Activated CD8-positive, alpha-beta T cell treated with anti-CD3 and anti-CD28 coated beads for 36 hours (primary cell): ENCODE results near the gene SUDS3. TPM values are rescaled to one million over a fixed set of nuclear protein-coding genes. Genes with fewer than 3 reads are reported as not detected.

Source experiments
- ATAC-seq: fragments of 200-7000 bp; cut with Tn5 transposase; one replicate; pipeline ENCODE4 v1.10.0; 2021; ENCODE audit warnings: mild to moderate bottlenecking, moderate library complexity
- CTCF ChIA-PET: fragments of 350-600 bp; sonication (Branson Sonifier 250); formaldehyde crosslinking; loops from one replicate; lab custom pipeline; 2021; ENCODE audit warnings: antibody characterized with exemption; lab: Charles Lee
- POLR2A ChIA-PET: fragments of 350-600 bp; sonication (Branson Sonifier 250); formaldehyde crosslinking; loops from one replicate; lab custom pipeline; 2021; ENCODE audit warnings: antibody characterized with exemption; lab: Charles Lee
- DNase-seq: peaks from one replicate; pipeline ENCODE4 v3.0.0-alpha.2; 2020
- H3K27ac Mint-ChIP-seq: one replicate; pipeline ENCODE4 v1.8.0; 2021; ENCODE audit warnings: mild to moderate bottlenecking, mixed read lengths
- H3K27me3 Mint-ChIP-seq: one replicate; pipeline ENCODE4 v1.8.0; 2021; ENCODE audit warnings: mixed read lengths
- H3K36me3 Mint-ChIP-seq: one replicate; pipeline ENCODE4 v1.8.0; 2021; ENCODE audit warnings: low read depth, mixed read lengths
- H3K4me1 Mint-ChIP-seq: one replicate; pipeline ENCODE4 v1.8.0; 2021; ENCODE audit warnings: low read depth, mixed read lengths
- H3K4me3 Mint-ChIP-seq: one replicate; pipeline ENCODE4 v1.8.0; 2021; ENCODE audit warnings: mild to moderate bottlenecking, moderate library complexity, mixed read lengths
- H3K9me3 Mint-ChIP-seq: one replicate; pipeline ENCODE4 v1.8.0; 2021; ENCODE audit warnings: mixed read lengths
- CTCF ChIP-seq: fragments of 200-600 bp; IDR thresholded peaks from one replicate; pipeline ENCODE4 v1.8.0; 2022; ENCODE audit warnings: antibody characterized with exemption, mild to moderate bottlenecking
- intact Hi-C: fragments of 100-400 bp; cut with micrococcal nuclease; formaldehyde crosslinking; loops from one replicate; pipeline ENCODE4 v1.10.0; 2022
- total RNA-seq, 2 experiments: library from RNA; stranded (reverse); gene quantifications; one replicate each; pipeline ENCODE4 v1.2.3, GENCODE V29; 2021

Gene SUDS3
- total RNA-seq, 2 experiments from 2014 or later: 18.0 to 19.8 TPM

GRCh38 chr12:118397708-118398440, 21.5 kb downstream of the SUDS3 start:
- Mint-ChIP-seq H3K27me3 (no peaks in the 10 kb centered on the region), H3K27ac (no peak overlapping the region), H3K9me3 (no peaks in the 10 kb centered on the region), H3K4me3 (no peak overlapping the region), H3K4me1 (peaks cover 2% of the 10 kb centered on the region), H3K36me3 (peaks cover 28% of the 10 kb centered on the region)
- intact Hi-C loops: no loop called here
- ChIA-PET POLR2A (no interaction called here), CTCF (interaction anchor here (1.0 kb wide), 1 partner anchor 21 kb away, joined by 5 read pairs; the partner anchor contains the start of gene SUDS3)
- DNase-seq (no peak), ATAC-seq (no peak)
- no peak for TF ChIP-seq CTCF

- DNase-seq (no peak), ATAC-seq (no peak)
- Mint-ChIP-seq H3K4me3 (no peak overlapping the region), H3K27ac (no peak overlapping the region), H3K27me3 (no peaks in the 10 kb centered on the region), H3K36me3 (peaks cover 24% of the 10 kb centered on the region), H3K9me3 (no peaks in the 10 kb centered on the region), H3K4me1 (peaks cover 2% of the 10 kb centered on the region)
- ChIA-PET CTCF (interaction anchor here (0.6 kb wide), 1 partner anchor 20 kb away, joined by 3 read pairs; no protein-coding TSS in a partner anchor), POLR2A (no interaction called here)
- no peak for TF ChIP-seq CTCF
- intact Hi-C loops: no loop called here
Observed at GRCh38 chr12:118398524-118398923, 22.2 kb downstream of the SUDS3 start.

- no peak for DNase-seq
- intact Hi-C loops: no loop called here
- ChIA-PET CTCF (interaction anchor here (0.6 kb wide), 1 partner anchor 21 kb away, joined by 3 read pairs; no protein-coding TSS in a partner anchor), POLR2A (no interaction called here)
- H3K9me3 Mint-ChIP-seq: no peaks in the 10 kb centered on the region
- ATAC-seq: no peak
- peaks cover 24% of the 10 kb centered on the region for H3K36me3 Mint-ChIP-seq
- no peak overlapping the region for H3K4me3 Mint-ChIP-seq
- no peak overlapping the region for H3K27ac Mint-ChIP-seq
- TF ChIP-seq CTCF: no peak
- peaks cover 2% of the 10 kb centered on the region for H3K4me1 Mint-ChIP-seq
- H3K27me3 Mint-ChIP-seq: no peaks in the 10 kb centered on the region
Observed at GRCh38 chr12:118398940-118399339, 22.6 kb downstream of the SUDS3 start.

GRCh38 chr12:118402251-118402650, 25.9 kb downstream of the SUDS3 start:
- Mint-ChIP-seq H3K4me1 (peaks cover 2% of the 10 kb centered on the region), H3K4me3 (no peak overlapping the region), H3K36me3 (peaks cover 23% of the 10 kb centered on the region), H3K27ac (no peak overlapping the region), H3K9me3 (no peaks in the 10 kb centered on the region), H3K27me3 (no peaks in the 10 kb centered on the region)
- no peak for TF ChIP-seq CTCF
- POLR2A ChIA-PET: no interaction called here
- intact Hi-C loops: loop anchor here (10.0 kb wide), 1 partner anchor 443 kb away; no protein-coding TSS in a partner anchor
- CTCF ChIA-PET: no interaction called here
- ATAC-seq (no peak), DNase-seq (no peak)
